Measurements from ENCODE around the gene METTL1.

The METTL1 gene

GRCh38 chr12:57737467-57738460 lies 34.1 kb downstream of the METTL1 start:
- no peak for DNase-seq (ENCODE audit: low read depth in 2 of 2)

DNA sequence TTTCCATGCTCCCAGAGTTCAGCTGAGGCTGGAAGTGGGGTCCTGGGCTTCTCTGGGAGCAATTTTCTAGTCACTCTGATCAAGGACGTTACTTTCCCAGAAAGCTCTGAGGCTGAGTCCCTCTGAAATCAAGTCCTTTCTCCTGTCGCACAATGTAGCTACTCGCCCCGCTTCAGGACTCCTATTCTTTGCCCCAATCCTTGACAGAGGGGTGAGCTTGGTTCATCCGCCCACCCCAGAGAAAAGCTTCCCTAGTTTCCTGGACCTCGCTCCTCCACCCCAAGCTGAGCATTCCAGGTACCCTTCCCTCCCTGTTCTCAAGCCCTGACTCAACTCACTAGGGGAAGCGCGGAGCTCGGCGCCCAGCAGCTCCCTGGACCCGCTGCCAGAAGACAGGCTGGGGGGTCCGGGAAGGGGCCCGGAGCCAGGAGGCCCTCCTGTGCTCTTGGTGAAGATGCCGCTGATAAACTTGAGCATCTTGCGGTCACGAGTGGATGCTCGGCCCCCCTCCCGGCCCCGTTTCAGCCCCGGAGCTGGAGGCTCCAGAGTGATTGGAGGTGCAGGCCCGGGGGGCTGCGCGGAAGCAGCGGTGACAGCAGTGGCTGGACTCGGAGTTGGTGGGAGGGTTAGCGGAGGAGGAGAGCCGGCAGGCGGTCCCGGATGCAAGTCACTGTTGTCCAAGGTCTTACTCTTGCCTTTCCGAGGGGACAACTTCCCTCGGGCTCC lies 35.0 kb downstream of the METTL1 start:
- no peak for DNase-seq (ENCODE audit: low read depth in 2 of 2)

GRCh38 chr12:57735952-57736740 lies 35.8 kb downstream of the METTL1 start:
- no peak for DNase-seq (ENCODE audit: low read depth in 2 of 2)

DNA sequence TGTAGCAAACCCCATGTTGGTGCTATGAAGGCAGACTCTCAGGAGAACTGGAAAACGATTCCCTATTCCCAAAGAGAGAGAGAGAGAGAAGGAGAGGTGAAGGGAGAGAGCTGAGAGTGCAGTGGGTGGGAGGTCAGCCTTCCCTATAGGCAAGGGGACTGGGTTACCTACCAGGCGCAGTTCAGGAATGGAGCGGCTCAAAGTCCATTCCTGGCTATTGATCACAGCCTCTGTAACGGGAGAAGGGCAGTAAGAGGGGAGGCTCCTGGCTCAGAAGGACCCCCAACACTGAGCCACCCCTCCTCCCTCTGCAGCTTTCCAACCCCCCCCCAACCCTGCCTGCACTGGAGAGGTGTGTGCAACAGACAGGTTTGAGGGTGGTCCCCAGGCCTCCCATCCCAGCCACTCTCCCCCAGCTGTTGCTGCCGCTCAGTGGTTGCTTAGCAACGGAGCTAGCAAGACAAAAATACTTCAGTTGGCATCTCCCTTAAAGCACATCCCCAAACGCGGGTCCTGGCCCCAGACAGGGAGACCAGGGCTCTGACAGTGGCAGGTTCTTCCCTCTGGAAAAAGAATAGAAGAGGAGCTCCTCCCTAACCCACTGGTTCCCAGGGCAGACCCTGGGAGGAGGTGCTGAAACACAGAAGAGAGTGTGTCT lies 36.6 kb downstream of the METTL1 start:
- no peak for DNase-seq (ENCODE audit: low read depth in 2 of 2)

DNA sequence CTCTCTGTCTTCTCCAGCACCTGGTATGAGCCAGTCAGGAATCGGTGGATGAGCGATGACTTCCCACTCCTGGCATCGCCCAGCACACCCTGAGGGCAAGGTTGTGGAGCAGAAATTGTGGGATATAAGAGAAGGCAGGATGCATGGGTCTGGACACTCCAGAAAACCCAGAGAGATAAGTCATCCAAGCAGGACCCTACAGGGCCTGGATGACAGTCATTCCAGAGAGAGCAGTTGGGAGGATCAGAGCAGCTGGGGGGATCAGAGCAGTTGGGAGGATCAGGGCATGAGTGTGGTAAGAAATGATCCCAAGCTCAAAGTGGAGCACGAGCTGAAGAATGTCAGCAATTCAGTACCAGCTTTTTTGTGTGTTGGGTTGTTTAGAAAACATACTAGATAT lies 37.3 kb downstream of the METTL1 start:
- DNase-seq (ENCODE audit: low read depth in 2 of 2): no peak

- no peak for DNase-seq (ENCODE audit: low read depth in 2 of 2)
These were observed 38.0 kb downstream of the METTL1 start for GRCh38 chr12:57733928-57734327.

GRCh38 chr12:57732726-57733593 lies 38.9 kb downstream of the METTL1 start:
- no peak for DNase-seq (ENCODE audit: low read depth in 2 of 2)

DNA sequence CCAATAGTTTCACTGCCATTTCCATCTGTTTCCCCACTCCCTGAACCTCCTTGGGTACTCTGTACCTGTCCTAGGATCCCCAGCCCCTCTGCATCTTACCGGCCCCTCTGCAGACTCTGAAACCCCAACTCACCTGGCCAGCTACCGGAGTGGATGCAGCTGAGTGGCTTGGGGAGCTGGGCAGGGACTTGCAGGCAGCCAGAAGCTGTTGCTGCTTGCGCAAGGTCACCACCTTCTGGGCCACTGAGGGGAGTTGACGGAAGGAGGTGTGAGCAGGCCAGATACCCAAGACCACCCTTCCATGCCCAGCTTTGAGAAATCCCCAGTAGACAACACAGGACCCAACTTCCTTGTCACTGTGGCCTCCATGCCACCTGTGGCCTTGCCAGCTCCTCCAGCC lies 39.6 kb downstream of the METTL1 start:
- DNase-seq (ENCODE audit: low read depth in 2 of 2): no peak

GRCh38 chr12:57731411-57732080 lies 40.4 kb downstream of the METTL1 start:
- no peak for DNase-seq (ENCODE audit: low read depth in 2 of 2)

DNA sequence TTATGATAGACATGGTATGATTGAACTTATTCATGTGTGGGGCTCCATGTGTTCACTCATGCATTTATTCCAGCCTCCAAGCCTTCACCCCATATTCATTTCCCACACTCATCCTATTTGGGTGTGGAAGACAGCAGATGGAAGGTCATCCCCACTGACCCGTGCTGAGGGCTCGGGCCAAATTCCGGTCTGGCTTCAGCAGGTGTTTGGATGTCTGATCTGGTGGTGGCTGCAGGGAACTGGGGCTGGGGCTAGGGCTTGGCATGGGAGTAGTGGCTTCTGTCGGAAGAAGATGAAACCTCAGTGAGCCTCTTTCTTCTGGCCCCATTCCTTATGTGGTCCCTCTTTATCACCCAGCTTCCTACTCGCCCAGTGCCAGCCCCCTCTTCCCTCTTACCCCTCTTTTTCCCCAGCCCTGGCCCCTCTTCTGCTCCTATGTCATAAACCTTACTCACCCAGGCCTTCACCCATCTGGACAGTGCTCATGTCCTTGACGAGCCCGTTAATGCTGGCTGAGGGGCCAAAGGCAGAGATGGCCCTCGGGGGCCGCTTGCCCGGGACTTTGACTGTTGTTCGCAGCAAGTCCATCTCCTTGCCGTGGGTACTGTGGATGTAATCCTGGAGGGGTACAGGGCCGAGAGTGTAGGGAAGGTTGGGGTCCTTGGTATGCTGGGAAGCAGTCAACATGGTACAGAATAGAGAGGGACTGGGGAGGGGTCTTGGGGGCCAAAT lies 41.4 kb downstream of the METTL1 start:
- no peak for DNase-seq (ENCODE audit: low read depth in 2 of 2)

GRCh38 chr12:57729321-57729844 lies 42.5 kb downstream of the METTL1 start:
- DNase-seq (ENCODE audit: low read depth in 2 of 2): no peak

DNA sequence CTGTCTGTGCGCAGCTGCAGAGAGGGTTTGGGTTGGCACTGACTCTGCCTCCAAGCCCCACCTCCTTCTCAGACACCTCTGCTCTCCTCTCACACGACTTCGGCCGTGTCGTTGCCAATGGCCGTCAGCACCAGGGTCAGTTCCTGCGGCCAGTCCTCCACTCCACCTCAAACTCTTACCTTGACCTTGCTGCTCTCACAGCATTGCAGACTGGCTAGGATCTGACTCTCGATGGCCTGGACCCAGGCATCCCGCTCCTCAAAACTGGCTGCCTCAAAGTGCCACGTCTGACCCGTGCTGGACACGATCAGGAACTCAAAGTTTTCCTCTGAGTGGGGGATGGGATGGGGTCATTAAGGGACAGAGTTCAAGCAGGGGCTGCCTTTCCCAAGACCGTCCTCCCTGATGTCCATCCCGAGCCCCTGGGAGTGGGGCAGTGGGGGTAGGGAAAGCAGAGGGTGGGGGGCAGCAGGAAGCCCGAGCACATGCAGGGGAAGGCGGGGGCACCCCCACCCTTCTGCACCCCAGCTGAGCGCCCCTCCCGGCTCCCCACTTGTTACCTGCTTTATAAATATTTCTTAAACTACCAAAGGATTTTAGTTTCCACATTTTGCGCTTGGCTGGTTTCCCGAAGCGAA lies 44.0 kb downstream of the METTL1 start:
- no peak for DNase-seq (ENCODE audit: low read depth in 2 of 2)

- no peak for DNase-seq (ENCODE audit: low read depth in 2 of 2)
These were observed 44.8 kb downstream of the METTL1 start for GRCh38 chr12:57726884-57727757.

- no peak for DNase-seq (ENCODE audit: low read depth in 2 of 2)
These were observed 45.6 kb downstream of the METTL1 start for GRCh38 chr12:57726151-57726883.

- no peak for DNase-seq (ENCODE audit: low read depth in 2 of 2)
These were observed 46.1 kb downstream of the METTL1 start for GRCh38 chr12:57725851-57726150.

GRCh38 chr12:57724936-57725740 lies 46.8 kb downstream of the METTL1 start:
- DNase-seq (ENCODE audit: low read depth in 2 of 2): no peak

Data from stimulated activated CD4-positive, alpha-beta T cell treated with anti-CD3 and anti-CD28 coated beads, Interleukin-1b, Interleukin-23, amount 100 ng/mL, for 4 hours (primary cell).